ENCODE results near the gene FEM1A.
"Not testable (repeated sequence)": the region's sequence is repeated elsewhere in the genome, so short reads cannot be mapped to it uniquely, and the experiment has no call there.

The FEM1A gene

GRCh38 chr19:4791183-4792018 lies at the start of gene FEM1A:
FEM1A (plus strand) TSS chr19:4791734; CDS start chr19:4791855, 121 bp downstream.
- in situ Hi-C loops (cut with MboI; ENCODE audit: low sequenced_read_pairs): no loop called here

- in situ Hi-C loops (cut with MboI; ENCODE audit: low sequenced_read_pairs): no loop called here
Observed at GRCh38 chr19:4742723-4743646, 48.5 kb upstream of the FEM1A start.

- in situ Hi-C loops (cut with MboI; ENCODE audit: low sequenced_read_pairs): no loop called here
Observed at GRCh38 chr19:4744451-4745174, 46.9 kb upstream of the FEM1A start.

- in situ Hi-C loops (cut with MboI; ENCODE audit: low sequenced_read_pairs): not testable (repeated sequence)
Observed at GRCh38 chr19:4745175-4745574, 46.4 kb upstream of the FEM1A start.

GRCh38 chr19:4745986-4746385 lies 45.5 kb upstream of the FEM1A start:
- in situ Hi-C loops (cut with MboI; ENCODE audit: low sequenced_read_pairs): no loop called here

GRCh38 chr19:4748185-4748584 lies 43.3 kb upstream of the FEM1A start:
- in situ Hi-C loops (cut with MboI; ENCODE audit: low sequenced_read_pairs): no loop called here

- in situ Hi-C loops (cut with MboI; ENCODE audit: low sequenced_read_pairs): no loop called here
Observed at GRCh38 chr19:4748589-4748988, 42.9 kb upstream of the FEM1A start.

- in situ Hi-C loops (cut with MboI; ENCODE audit: low sequenced_read_pairs): no loop called here
Observed at GRCh38 chr19:4749870-4750590, 41.5 kb upstream of the FEM1A start.

GRCh38 chr19:4754248-4754647 lies 37.3 kb upstream of the FEM1A start:
- in situ Hi-C loops (cut with MboI; ENCODE audit: low sequenced_read_pairs): no loop called here

GRCh38 chr19:4755459-4755858 lies 36.1 kb upstream of the FEM1A start:
- in situ Hi-C loops (cut with MboI; ENCODE audit: low sequenced_read_pairs): no loop called here

- in situ Hi-C loops (cut with MboI; ENCODE audit: low sequenced_read_pairs): no loop called here
Observed at GRCh38 chr19:4758082-4758481, 33.5 kb upstream of the FEM1A start.

GRCh38 chr19:4758659-4759058 lies 32.9 kb upstream of the FEM1A start:
- in situ Hi-C loops (cut with MboI; ENCODE audit: low sequenced_read_pairs): no loop called here

GRCh38 chr19:4759388-4760284 lies 31.9 kb upstream of the FEM1A start:
- in situ Hi-C loops (cut with MboI; ENCODE audit: low sequenced_read_pairs): no loop called here

GRCh38 chr19:4760285-4760650 lies 31.3 kb upstream of the FEM1A start:
- in situ Hi-C loops (cut with MboI; ENCODE audit: low sequenced_read_pairs): no loop called here

- in situ Hi-C loops (cut with MboI; ENCODE audit: low sequenced_read_pairs): no loop called here
Observed at GRCh38 chr19:4763021-4763420, 28.5 kb upstream of the FEM1A start.

- in situ Hi-C loops (cut with MboI; ENCODE audit: low sequenced_read_pairs): no loop called here
Observed at GRCh38 chr19:4764393-4764660, 27.2 kb upstream of the FEM1A start.

GRCh38 chr19:4768934-4769777 lies 22.4 kb upstream of the FEM1A start:
- in situ Hi-C loops (cut with MboI; ENCODE audit: low sequenced_read_pairs): no loop called here

- in situ Hi-C loops (cut with MboI; ENCODE audit: low sequenced_read_pairs): no loop called here
Observed at GRCh38 chr19:4772566-4772965, 19.0 kb upstream of the FEM1A start.
